ENCODE data around the gene PTPRN2. TPM values are rescaled to one million over a fixed set of nuclear protein-coding genes. Genes with fewer than 3 reads are reported as not detected.

Gene PTPRN2
- total and polyA plus RNA-seq, 2 of the 8 experiments (the other 6 are each of a cell fraction or from before 2014, with no cell fraction given) = 2.6 to 4.5 TPM

GRCh38 chr7:158024881-158025280, 562.7 kb downstream of the PTPRN2 start:
- no peaks in the 10 kb centered on the region for H3K36me3 ChIP-seq (ENCODE audit: control insufficient read depth in 2 of 4, insufficient read depth in 4 of 4, low read length in 3 of 4)
- H2BK12ac ChIP-seq (ENCODE audit: low read depth, low read length) = no peak overlapping the region
- H2AFZ ChIP-seq (ENCODE audit: low read length) = no peak overlapping the region
- H3K4me1 ChIP-seq (replicated peaks in 1 of 4; ENCODE audit: control insufficient read depth in 3 of 4, insufficient read depth in 4 of 4, low read length in 3 of 4) = peaks cover 0 to 8% (median 2%) of the 10 kb centered on the region in 4 experiments; a peak in 2 of 7 replicates
- H3K4me3 ChIP-seq (ENCODE audit: extremely low read depth in 1 of 4, insufficient read depth in 2 of 4, low read depth in 3 of 4, low read length in 4 of 4) = no peak overlapping the region
- H3K18ac ChIP-seq (ENCODE audit: extremely low read depth, low read length) = no peak overlapping the region
- no peak overlapping the region for H3K27ac ChIP-seq (ENCODE audit: low read depth, low read length)
- WGBS, 2 experiments (ENCODE audit: extremely low coverage in 1 of 2, insufficient coverage in 1 of 2, insufficient read length in 1 of 2, insufficient replicate concordance in 2 of 2, low coverage in 1 of 2, low lambda C conversion rate in 2 of 2, missing lambda C conversion rate in 1 of 2) = 84% methylated on average over 5 of the region's 5 CpGs; no CpG with 5 or more reads in 1 of the 2 experiments
- FAIRE-seq = no peak
- H2BK120ac ChIP-seq (replicated peaks; ENCODE audit: low read depth, low read length) = no peak overlapping the region
- no peak overlapping the region for H4K8ac ChIP-seq (ENCODE audit: extremely low read depth, insufficient read depth, low read length)
- H2BK15ac ChIP-seq (ENCODE audit: low read length) = no peak overlapping the region
- H3K4ac ChIP-seq (replicated peaks; ENCODE audit: insufficient read length, low read depth, low read length) = no peak overlapping the region
- no peak for DNase-seq (ENCODE audit: low read depth in 1 of 2, low spot score in 2 of 2)
- ChIA-PET POLR2A (ENCODE audit: partially characterized antibody) (no interaction called here), CTCF (ENCODE audit: partially characterized antibody) (interaction anchor here (1.5 kb wide), 1 partner anchor 13 kb away, joined by 7 read pairs; no protein-coding TSS in a partner anchor)
- H2BK20ac ChIP-seq (ENCODE audit: low read length) = no peak overlapping the region
- no peak overlapping the region for H3K4me2 ChIP-seq (ENCODE audit: insufficient read depth in 1 of 2, low read depth in 2 of 2, low read length in 2 of 2)
- peaks cover 0 to 2% of the 10 kb centered on the region in 2 experiments for H4K20me1 ChIP-seq (replicated peaks in 1 of 2; ENCODE audit: control insufficient read depth in 1 of 2, insufficient read depth in 2 of 2, low read length in 2 of 2)
- no peaks in the 10 kb centered on the region for H3K9me3 ChIP-seq (ENCODE audit: insufficient read depth in 2 of 2, low read depth in 1 of 2, low read length in 1 of 2)
- H3K9ac ChIP-seq (replicated peaks in 1 of 4; ENCODE audit: extremely low read depth in 1 of 4, low read depth in 3 of 4, low read length in 3 of 4) = no peak overlapping the region
- no peak overlapping the region for H2BK5ac ChIP-seq (ENCODE audit: low read depth, low read length)
- H3K79me2 ChIP-seq (ENCODE audit: control insufficient read depth in 1 of 2, insufficient read depth in 2 of 2, low read length in 2 of 2) = no peaks in the 10 kb centered on the region
- no peak overlapping the region for H2AK5ac ChIP-seq (ENCODE audit: low read depth, low read length)
- no peaks in the 10 kb centered on the region for H3K23me2 ChIP-seq (ENCODE audit: low read depth, low read length)
- H4K91ac ChIP-seq (replicated peaks; ENCODE audit: insufficient read length, low read length) = no peak overlapping the region
- H3K79me1 ChIP-seq (ENCODE audit: low read depth, low read length) = no peaks in the 10 kb centered on the region
- no peak overlapping the region for H4K5ac ChIP-seq (ENCODE audit: insufficient read length, low read depth, low read length)
- no peaks in the 10 kb centered on the region; a peak in 1 of 7 replicates for H3K27me3 ChIP-seq (replicated peaks in 1 of 4; ENCODE audit: control insufficient read depth in 3 of 4, extremely low read depth in 1 of 4, insufficient read depth in 3 of 4, low read length in 3 of 4)
- H3K14ac ChIP-seq (ENCODE audit: insufficient read length) = no peak overlapping the region
- TF ChIP-seq SIRT6 (IDR thresholded peaks at IDR 0.05; ENCODE audit: low read length) (no peak), TAF1 (IDR thresholded peaks at IDR 0.05; ENCODE audit: low read depth, low read length) (no peak), CHD1 (IDR thresholded peaks at IDR 0.05; ENCODE audit: low read depth, low read length) (no peak), POLR2A (IDR thresholded peaks at IDR 0.05; ENCODE audit: control extremely low read depth in 1 of 2, low read depth in 2 of 2, low read length in 2 of 2) (no peak), E2F6 (IDR thresholded peaks at IDR 0.05) (no peak), POLR2AphosphoS5 (IDR thresholded peaks at IDR 0.05; ENCODE audit: low read depth, low read length) (no peak), MAFK (IDR thresholded peaks at IDR 0.05; ENCODE audit: low read depth, low read length) (no peak), TBP (IDR thresholded peaks at IDR 0.05; ENCODE audit: low read depth, low read length) (no peak), EGR1 (IDR thresholded peaks at IDR 0.05; ENCODE audit: borderline replicate concordance, low read depth, low read length) (no peak), RBBP5 (IDR thresholded peaks at IDR 0.05; ENCODE audit: borderline replicate concordance, low read depth, low read length) (no peak), NANOG (IDR thresholded peaks at IDR 0.05; ENCODE audit: insufficient read depth, low read depth, low read length, poor library complexity, severe bottlenecking) (no peak), CHD2 (IDR thresholded peaks at IDR 0.05; ENCODE audit: low read length) (no peak)
- H3K23ac ChIP-seq (ENCODE audit: insufficient read length) = no peak overlapping the region
- no peak overlapping the region for H3K56ac ChIP-seq (replicated peaks; ENCODE audit: insufficient read length, low read depth, low read length)

All from H1 (cell line).